MCF 10A (cell line): ENCODE measurements around the gene RGS7. TPM values are rescaled to one million over a fixed set of nuclear protein-coding genes. Genes with fewer than 3 reads are reported as not detected.
A peak's percentile ranks its signal among the peaks of the same experiment; 100 is the strongest.

Experiments
- BruUV-seq: library from RNA; stranded (reverse); fragments of 400-500 nt; replicated peaks from 2 replicates; lab custom pipeline; 2021; lab: Mats Ljungman, UMichigan
- CTCF ChIA-PET: fragments of 300-600 bp; sonication (Branson Sonifier 250); formaldehyde crosslinking; extraction: SDS; loops from one replicate; lab custom pipeline; 2021; ENCODE audit warnings: antibody characterized with exemption, inconsistent platforms; lab: Yijun Ruan, JAX
- POLR2A ChIA-PET: fragments of 300-600, 350-650 bp; sonication (Branson Sonifier 250); formaldehyde crosslinking; extraction: SDS; loops from one replicate; lab custom pipeline; 2020; ENCODE audit warnings: antibody characterized with exemption, inconsistent platforms; lab: Yijun Ruan, JAX
- DNase-seq: peaks from one replicate; pipeline ENCODE4 v3.0.0-alpha.2; 2018; ENCODE audit not compliant: unreplicated experiment
- H3K27ac Mint-ChIP-seq: one replicate; pipeline ENCODE4 v1.8.0; 2022; ENCODE audit warnings: mild to moderate bottlenecking, low read depth, mixed read lengths; ENCODE audit not compliant: unreplicated experiment
- H3K27me3 Mint-ChIP-seq: one replicate; pipeline ENCODE4 v1.8.0; 2022; ENCODE audit warnings: mixed read lengths; ENCODE audit not compliant: insufficient read depth, unreplicated experiment
- H3K36me3 Mint-ChIP-seq: one replicate; pipeline ENCODE4 v1.8.0; 2022; ENCODE audit warnings: mild to moderate bottlenecking, moderate library complexity, mixed read lengths; ENCODE audit not compliant: insufficient read depth, unreplicated experiment
- H3K4me1 Mint-ChIP-seq: one replicate; pipeline ENCODE4 v1.8.0; 2022; ENCODE audit warnings: mixed read lengths; ENCODE audit not compliant: insufficient read depth, unreplicated experiment
- H3K4me3 Mint-ChIP-seq: one replicate; pipeline ENCODE4 v1.8.0; 2022; ENCODE audit warnings: mild to moderate bottlenecking, moderate library complexity, mixed read lengths; ENCODE audit not compliant: unreplicated experiment
- H3K9me3 Mint-ChIP-seq: one replicate; pipeline ENCODE4 v1.8.0; 2022; ENCODE audit warnings: mixed read lengths; ENCODE audit not compliant: unreplicated experiment
- intact Hi-C: fragments of 100-400 bp; cut with micrococcal nuclease; formaldehyde crosslinking; loops from 2 replicates; pipeline ENCODE4 v1.14.1; 2022
- total RNA-seq: library from RNA; stranded (reverse); gene quantifications from 2 replicates; pipeline ENCODE4 v1.2.3, GENCODE V29; 2022
- TF ChIP-seq, protein P1 (sequence below): fragments of 200-600 bp; IDR thresholded peaks from one replicate; pipeline ENCODE4 v1.8.0; 2022; ENCODE audit warnings: antibody characterized with exemption, mild to moderate bottlenecking; ENCODE audit not compliant: unreplicated experiment

Gene RGS7
- total RNA-seq, 1 experiment from 2014 or later: 0.42 TPM

DNA sequence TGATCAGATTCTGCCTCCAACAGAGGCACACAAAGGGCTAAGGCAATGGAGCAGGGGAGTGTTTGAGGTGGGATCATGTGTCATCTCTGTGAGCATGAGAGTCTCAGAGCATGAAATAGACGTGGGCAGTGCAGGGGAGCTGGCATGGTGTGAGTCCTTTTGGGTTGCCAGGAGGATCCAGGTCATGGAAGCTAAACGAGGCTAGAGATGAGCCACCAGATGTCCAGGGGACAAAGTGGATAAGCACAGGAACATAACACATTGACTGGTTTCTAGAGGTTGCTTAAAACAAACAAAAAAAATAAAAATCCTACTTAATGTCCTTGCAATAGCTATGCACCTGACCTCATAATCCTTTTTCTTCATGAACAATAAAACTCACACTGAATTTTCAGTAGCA lies 490.3 kb downstream of the RGS7 start:
- TF ChIP-seq, protein P1, sequence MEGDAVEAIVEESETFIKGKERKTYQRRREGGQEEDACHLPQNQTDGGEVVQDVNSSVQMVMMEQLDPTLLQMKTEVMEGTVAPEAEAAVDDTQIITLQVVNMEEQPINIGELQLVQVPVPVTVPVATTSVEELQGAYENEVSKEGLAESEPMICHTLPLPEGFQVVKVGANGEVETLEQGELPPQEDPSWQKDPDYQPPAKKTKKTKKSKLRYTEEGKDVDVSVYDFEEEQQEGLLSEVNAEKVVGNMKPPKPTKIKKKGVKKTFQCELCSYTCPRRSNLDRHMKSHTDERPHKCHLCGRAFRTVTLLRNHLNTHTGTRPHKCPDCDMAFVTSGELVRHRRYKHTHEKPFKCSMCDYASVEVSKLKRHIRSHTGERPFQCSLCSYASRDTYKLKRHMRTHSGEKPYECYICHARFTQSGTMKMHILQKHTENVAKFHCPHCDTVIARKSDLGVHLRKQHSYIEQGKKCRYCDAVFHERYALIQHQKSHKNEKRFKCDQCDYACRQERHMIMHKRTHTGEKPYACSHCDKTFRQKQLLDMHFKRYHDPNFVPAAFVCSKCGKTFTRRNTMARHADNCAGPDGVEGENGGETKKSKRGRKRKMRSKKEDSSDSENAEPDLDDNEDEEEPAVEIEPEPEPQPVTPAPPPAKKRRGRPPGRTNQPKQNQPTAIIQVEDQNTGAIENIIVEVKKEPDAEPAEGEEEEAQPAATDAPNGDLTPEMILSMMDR: no peak
- no peak for DNase-seq
- Mint-ChIP-seq H3K27ac (no peak overlapping the region), H3K27me3 (no peaks in the 10 kb centered on the region), H3K36me3 (no peaks in the 10 kb centered on the region), H3K4me1 (no peaks in the 10 kb centered on the region), H3K9me3 (no peaks in the 10 kb centered on the region), H3K4me3 (no peak overlapping the region)
- ChIA-PET CTCF (interaction anchor here (0.7 to 0.8 kb wide), 2 partner anchors 95 to 618 kb away, joined by 3 read pairs; no protein-coding TSS in a partner anchor), POLR2A (no interaction called here)
- intact Hi-C loops: no loop called here
- no TSS peak for BruUV-seq

DNA sequence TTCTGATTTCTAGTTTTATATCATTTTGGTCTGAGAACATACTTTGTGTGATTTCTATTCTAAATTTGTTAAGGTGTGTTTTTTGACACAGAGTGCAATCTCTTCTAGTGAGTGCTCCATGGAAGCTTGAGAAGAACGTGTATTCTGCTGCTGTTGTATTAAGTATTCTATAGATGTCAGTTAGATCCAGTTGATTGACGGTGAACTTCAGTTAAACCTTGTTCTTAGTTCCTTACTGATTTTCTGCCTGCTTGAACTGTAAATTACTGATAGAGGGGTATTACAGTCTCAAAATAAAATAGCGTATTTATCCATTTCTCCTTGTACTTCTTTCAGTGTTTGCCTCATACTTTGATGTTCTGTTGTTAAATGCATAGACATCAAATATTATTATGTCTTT lies 497.0 kb downstream of the RGS7 start:
- Mint-ChIP-seq H3K4me3 (no peak overlapping the region), H3K36me3 (no peaks in the 10 kb centered on the region), H3K9me3 (no peaks in the 10 kb centered on the region), H3K27me3 (no peaks in the 10 kb centered on the region), H3K27ac (no peak overlapping the region), H3K4me1 (no peaks in the 10 kb centered on the region)
- TF ChIP-seq, protein P1: no peak
- intact Hi-C loops: no loop called here
- CTCF ChIA-PET: interaction anchor here (0.7 to 0.8 kb wide), 2 partner anchors 131 to 141 kb away, joined by 3 read pairs; no protein-coding TSS in a partner anchor
- no TSS peak for BruUV-seq
- no peak for DNase-seq
- POLR2A ChIA-PET: interaction anchor here (0.7 to 1.2 kb wide), 2 partner anchors 27 to 29 kb away, joined by 3 read pairs; no protein-coding TSS in a partner anchor

DNA sequence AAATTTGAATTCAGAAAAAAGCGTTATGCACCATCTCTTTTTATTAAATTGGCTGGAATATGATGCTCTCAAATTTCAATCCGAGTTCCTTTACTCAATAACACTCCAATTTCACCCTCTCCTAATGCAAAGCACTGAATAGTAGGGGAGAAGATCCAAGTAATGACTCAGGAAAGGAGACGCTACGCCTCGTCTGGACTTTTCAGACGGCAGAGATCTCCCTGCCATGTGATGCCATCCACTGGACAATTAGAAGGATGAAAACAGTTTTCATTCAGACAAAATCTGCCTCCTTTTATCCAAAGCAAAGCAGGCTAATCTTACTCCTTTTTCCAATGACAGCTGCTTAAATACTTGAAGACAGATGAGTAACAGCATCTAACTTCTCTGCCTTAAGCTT lies 502.6 kb downstream of the RGS7 start:
- DNase-seq: peak; percentile 79
- Mint-ChIP-seq H3K27ac (no peak overlapping the region), H3K36me3 (no peaks in the 10 kb centered on the region), H3K9me3 (peaks cover 9% of the 10 kb centered on the region), H3K4me1 (no peaks in the 10 kb centered on the region), H3K4me3 (no peak overlapping the region), H3K27me3 (no peaks in the 10 kb centered on the region)
- POLR2A ChIA-PET: interaction anchor here (0.5 kb wide), 1 partner anchor 8 kb away, joined by 3 read pairs; no protein-coding TSS in a partner anchor
- CTCF ChIA-PET: interaction anchor here (0.6 to 4.4 kb wide), 13 partner anchors 10 to 1450 kb away, joined by 3 to 62 read pairs (median 3); no protein-coding TSS in a partner anchor
- no TSS peak for BruUV-seq
- TF ChIP-seq, protein P1: peak; percentile 49
- intact Hi-C loops: loop anchor here (1.0 to 2.0 kb wide), 2 partner anchors 122 to 664 kb away; no protein-coding TSS in a partner anchor

DNA sequence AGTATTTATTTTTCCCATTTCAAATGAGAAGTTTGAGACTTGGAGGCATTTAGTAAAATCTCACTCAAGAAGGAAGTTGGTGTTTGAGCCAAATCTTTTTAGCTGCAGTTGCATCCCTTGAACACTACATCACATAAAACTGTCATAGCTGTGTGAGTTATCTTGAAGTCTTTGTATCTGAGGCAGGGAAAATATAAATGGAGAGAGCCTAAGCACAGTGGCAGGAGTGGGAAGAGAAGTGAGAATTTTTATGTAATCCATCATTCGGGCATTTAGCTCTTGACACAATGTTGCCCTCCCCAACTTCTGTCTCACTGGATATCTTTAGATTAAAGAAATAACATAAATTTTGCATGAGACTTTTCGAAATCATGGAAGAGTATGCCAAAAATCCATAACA lies 509.7 kb downstream of the RGS7 start:
- H3K27ac Mint-ChIP-seq: no peak overlapping the region
- no peaks in the 10 kb centered on the region for H3K36me3 Mint-ChIP-seq
- H3K4me1 Mint-ChIP-seq: peaks cover 7% of the 10 kb centered on the region
- H3K9me3 Mint-ChIP-seq: peaks cover 9% of the 10 kb centered on the region
- no peak for DNase-seq
- CTCF ChIA-PET: interaction anchor here (0.8 to 1.9 kb wide), 7 partner anchors 10 to 116 kb away, joined by 3 to 5 read pairs (median 4); no protein-coding TSS in a partner anchor
- H3K4me3 Mint-ChIP-seq: no peak overlapping the region
- BruUV-seq: no TSS peak
- intact Hi-C loops: no loop called here
- POLR2A ChIA-PET: interaction anchor here (0.7 to 1.6 kb wide), 2 partner anchors 14 to 755 kb away, joined by 4 read pairs; no protein-coding TSS in a partner anchor
- TF ChIP-seq, protein P1: no peak
- H3K27me3 Mint-ChIP-seq: no peaks in the 10 kb centered on the region
